GM19025 (cell line): ENCODE results near the gene SLC15A4.

ENCODE experiments used
- ATAC-seq: cut with Tn5 transposase; IDR thresholded peaks from one replicate; pipeline ENCODE4 v1.9.1; 2021; ENCODE audit warnings: mild to moderate bottlenecking, low read depth, moderate library complexity; ENCODE audit not compliant: unreplicated experiment

The SLC15A4 gene

DNA sequence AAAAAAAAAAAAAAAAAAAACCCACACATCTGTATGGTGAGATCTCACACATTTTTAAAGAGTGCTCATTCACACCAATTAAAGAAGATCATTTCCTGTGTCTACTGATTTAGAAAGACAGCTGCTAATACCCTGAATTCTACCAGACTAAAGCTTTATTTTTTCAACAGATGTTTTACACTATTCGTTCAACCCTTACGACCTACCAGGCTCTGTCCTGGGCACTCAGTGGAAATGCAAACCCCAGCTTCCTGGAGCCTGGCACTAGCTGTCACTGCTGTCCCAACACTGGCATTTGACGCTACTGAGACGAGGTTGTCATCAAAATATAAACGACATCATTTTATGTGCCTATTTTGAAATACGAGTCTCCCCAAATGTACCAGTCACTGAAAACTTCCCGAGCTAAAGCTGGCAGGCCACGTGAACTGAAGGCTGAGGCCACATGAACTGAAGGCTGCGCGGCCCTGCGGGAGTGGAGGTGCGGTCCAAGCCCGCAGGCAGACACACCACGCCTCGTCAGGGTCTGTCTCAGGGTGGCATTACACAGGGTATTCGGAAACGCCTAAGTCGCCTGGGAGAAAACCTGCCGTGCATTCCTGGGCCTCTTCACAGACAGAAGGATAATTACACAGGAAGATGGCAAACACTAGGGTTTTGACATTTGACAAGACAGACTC is 27.2 kb downstream of the SLC15A4 start:
- ATAC-seq: no peak

DNA sequence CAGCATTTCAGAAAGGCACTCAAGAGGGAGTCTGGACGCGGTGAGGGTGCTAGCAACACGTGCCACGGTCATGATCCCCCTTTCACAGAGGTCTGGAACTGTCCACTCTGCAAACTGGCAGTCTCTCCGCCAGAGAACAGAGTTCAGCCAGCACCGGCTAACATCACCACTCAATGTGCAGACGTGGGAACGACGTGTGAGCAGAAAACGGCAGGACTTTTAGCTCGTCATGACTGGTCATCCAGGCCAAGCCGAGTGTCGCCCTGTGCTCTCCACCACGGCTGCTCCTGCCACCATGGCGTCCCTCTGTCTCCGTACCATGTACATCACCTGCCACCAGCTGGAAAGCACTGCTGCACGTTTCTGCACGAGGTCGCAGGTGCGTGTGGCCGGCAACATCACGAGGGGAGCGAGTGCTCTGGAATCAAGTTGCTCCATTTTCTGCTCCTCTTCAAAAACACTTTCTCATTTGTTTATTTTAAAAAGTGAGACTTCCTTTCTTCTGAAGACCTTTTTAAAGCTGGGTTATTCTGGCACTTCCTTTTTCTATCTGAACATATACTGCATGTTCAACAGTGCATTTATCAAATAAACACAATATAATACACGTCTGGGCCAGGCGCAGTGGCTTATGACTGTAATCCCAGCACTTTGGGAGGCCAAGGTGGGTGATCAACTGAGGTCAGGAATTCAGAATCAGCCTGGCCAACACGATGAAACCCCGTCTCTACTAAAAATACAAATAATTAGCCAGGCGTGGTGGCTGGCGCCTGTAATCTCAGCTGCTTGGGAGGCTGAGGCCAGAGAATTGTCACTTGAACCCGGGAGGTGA is 28.0 kb downstream of the SLC15A4 start:
- ATAC-seq: no peak

DNA sequence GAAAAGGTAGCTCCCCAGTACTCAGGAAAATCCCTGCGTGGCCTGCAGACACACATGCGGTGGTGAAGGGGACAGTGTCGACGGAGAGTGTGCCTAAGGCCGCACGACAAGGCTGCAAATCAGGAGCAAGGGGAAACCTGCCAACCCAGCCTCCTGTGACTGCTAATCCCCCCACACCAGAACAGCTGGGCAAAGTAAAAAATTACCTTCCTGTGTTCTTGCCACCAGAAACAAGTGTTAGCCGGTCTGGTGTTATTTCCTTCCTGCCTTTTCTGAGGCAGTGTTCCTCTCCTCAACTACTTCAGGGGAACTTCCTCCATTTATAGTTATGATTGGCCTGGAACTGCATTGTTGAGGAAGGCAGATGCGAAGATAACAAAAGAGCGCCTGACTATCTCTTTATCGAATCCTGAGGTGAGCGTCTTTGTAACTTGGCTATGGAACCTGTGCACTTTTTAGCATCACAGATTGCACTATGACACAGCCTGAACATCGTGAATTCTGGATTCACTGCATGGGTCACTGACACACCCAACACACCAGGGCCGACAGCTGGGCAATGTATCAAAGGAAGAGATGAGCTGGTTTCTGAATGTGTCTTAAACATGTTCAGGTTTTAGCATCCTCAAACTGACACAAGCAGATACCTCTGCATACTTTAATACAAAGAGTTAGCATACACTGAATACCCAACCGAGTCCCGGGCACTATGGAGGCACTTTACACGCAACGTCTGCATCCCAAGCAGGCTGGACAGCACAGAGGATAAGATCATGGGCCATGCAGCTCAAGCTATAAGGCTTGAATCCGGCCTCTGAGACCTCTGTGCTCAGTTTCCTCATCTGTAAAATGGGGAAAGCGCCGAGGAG is 28.9 kb downstream of the SLC15A4 start:
- ATAC-seq: no peak

DNA sequence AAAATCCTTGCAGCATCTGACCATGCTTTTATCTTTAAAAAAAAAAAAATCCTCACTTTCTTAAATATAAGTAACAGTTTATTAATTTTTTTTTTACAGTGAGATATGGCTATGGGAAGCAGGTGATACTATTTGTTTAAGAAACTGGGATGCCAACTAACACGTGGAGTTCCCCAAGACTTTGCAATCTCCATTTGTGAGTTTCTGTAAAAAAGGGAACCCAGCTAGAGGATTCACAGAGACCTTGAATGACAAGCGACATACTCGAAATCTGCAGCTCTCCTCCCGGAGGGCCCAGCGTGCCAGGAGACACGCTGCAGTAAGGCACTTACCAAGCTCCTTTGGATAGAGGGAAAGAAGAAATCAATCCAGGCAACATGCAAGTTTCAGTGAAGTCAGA is 30.1 kb downstream of the SLC15A4 start:
- no peak for ATAC-seq

DNA sequence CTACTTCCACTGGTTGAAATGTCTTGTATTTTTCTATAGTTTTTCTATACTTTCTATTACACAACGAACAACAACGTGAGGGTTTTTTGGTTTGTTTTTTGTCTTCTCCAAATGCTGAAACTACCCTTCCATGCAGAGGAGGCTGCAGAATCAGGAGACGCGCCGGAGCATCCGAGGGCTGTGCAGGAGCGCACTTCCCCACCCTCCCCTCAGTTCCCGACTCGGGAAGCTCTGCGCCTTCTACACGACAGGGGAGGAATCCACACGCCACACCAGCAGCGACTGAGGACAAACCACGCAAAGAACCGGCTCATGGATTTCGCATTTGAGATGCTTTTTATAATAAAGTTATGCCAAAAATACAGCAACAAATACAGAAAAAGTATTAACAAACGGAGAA is 30.9 kb downstream of the SLC15A4 start:
- no peak for ATAC-seq

DNA sequence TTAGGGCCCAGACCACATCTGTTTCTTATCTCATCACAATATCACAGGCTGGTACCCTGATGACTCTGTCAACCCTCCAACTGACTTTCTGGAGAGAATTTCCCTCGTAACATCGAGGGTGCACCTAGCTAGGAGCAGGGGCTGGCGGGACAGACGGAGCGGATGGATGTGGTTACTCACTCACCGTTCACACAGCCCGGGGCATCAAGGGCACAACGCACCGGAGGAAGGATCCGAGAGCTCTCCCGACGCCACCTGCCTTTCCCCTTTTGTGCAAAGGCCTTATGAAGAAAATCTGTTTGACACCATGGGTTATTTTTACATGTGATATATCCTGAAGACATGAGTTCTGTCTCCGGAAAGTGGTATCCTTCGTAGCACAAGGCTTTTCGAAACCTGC is 31.4 kb downstream of the SLC15A4 start:
- ATAC-seq: no peak

DNA sequence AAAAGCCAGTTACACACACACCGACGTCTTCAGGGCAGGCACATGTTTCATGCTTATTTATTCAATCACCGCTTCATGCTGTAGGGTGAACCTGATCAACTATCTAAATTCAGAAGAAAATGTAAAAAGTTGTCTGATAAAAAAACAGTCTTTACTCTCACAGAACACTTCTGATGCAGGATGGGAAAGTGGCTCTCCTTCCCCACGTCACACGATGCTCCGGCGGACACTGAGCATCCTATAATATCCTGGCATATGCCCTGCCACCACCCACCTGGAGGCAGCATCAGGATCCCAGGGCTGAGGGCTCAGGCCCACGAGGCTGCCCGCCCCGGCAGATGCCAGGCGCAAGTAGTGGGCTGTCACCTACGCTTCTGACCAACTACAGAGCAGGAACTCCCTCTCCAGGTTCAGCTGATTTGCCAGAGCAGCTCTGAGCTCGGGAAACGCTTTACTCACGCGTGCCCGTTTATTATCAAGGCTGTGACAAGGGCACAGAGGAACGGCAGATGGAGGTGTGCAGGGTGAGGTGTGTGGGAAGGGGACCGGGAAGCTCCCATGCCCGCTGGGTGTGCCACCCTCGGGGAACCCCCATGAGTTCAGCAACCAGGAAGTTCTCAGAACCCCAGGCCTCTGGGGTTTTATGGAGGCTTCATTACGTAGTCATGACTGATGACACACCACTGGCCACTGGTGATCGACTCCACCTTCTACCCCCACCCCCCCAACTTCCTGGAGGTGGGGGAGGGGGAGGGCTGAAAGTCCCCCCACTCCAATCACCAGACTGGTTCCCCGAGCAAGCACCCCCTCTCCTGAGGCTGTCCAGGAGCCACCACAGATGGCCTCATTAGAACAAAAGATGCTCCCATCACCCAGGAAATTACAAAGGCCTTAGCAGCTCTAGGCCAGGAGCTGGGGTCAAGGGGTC is 32.1 kb downstream of the SLC15A4 start:
- no peak for ATAC-seq

DNA sequence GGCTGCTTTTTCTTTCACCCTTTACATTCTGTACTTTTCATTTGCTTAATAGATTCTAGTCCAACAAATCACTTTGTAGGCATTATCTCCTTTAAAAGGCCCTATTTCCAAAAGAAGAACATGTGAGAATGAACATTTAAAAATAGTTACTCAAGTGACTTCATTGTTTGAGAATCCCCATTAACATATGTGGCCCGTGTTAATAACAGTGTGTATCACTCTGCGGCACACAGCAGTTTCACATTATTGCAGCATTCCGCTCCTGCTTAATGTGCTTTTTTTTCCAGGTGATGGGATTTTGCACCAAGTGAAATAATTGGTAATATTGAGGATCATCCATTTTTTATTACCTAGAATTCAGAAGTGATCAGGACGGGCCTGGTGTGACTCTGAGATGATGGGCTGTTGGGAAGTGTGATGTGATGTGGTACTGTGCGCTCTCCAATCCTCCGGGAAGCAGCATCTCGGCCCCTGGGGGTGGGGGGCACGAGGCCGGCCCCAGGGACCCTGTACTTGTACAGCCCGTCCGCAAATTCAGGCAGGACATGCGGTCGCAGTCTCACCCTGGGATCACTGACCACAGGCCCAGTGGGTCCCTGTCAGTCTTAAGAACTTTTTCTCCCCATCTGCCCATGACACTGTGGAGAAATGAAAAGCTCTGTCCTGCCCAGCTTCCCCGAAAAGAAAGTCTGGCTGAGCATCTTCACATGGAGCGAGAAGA is 32.9 kb downstream of the SLC15A4 start:
- ATAC-seq: no peak

DNA sequence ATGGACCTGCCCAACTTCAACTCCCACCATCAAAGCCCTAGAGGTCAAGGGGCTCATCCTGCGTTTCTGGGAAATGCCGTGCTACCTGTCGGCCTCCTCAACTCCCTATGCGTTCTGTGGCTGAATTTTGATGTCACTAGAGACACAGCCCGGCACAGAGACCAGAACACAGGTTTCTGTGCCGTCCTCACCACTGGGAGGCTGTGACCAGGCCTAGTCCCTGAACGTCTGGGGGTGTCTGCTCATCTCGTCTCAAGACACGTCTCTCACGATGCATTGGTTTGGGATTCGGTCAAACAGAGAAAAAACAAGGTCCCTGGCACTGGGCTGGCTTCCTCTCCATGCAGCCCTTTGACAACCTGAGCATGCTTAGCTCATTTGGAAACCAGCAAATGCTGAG is 33.5 kb downstream of the SLC15A4 start:
- ATAC-seq: no peak

DNA sequence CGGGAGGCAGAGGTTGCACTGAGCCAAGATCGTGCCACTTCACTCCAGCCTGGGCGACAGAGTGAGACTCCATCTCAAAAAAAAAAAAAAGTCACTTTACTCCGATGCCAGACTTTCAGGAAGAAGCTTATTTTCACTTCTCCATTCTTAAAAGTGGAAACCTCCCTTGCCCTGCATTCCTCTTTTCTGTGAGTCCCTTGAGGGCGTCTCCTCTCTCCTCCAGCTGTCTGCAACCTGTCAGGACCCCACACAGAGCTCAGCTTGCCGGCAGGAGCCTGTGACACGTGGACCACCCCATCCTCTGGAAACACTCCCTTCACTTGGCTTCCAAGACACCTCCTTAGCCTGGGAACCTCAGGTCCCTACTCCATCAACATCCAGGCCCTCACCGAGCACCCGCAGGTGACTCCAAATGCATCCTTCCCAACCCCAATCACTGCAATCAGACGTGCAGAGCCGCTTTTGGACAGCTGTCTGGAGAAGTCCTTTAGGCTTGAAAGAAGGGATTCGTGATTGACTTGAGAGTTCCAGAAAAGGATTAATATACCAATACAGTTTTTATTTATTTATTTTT is 34.3 kb downstream of the SLC15A4 start:
- no peak for ATAC-seq

DNA sequence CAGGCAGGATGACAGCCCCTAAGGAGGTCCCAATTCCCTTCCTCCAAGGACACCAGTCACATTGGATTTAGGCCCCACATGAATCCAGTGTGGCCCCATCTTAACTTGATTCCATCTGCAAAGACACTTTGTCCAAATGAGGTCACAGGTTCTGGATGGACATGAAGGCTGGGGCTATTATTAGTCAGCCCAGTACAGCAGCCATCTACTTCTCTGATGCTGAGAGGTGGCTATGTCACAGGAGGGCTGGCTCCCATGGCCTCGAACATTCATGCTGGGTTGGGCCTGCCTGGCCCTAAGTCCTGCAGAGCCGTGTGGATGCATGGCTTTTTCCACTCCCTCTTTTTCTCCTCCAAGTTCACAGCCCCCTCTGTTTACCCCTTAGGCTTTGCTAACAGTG is 35.9 kb downstream of the SLC15A4 start:
- no peak for ATAC-seq

DNA sequence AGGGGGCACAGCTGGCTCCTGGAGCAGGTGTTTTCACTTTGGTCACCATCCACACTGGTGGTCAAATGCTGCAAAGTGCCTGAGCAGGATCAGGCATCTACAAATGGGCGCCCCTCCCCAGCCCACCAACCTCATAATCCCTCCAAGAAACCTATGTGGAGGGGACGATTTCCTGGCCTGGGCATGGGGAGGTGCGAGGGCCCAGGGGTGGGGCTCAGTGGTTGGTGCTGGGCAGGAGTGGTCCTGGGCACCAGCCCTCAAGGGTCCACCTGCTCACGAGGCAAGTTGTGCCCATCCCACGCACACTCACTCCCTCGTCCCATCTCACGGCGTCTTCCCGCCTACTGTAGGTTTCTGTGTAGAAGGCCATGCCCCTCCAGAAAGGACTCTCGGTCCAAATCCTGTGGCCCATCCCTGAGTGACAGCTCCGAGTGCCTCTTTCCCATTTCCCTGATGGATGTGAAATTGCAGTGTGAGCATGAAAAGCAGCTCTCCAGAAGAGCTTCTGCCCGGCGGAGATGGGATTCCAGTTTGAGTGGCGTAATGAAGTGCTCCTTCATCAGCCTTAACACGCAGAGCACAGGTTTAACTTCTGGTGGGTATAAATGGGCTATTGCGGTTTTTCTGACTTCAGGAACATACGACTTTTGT is 36.9 kb downstream of the SLC15A4 start:
- ATAC-seq: no peak

DNA sequence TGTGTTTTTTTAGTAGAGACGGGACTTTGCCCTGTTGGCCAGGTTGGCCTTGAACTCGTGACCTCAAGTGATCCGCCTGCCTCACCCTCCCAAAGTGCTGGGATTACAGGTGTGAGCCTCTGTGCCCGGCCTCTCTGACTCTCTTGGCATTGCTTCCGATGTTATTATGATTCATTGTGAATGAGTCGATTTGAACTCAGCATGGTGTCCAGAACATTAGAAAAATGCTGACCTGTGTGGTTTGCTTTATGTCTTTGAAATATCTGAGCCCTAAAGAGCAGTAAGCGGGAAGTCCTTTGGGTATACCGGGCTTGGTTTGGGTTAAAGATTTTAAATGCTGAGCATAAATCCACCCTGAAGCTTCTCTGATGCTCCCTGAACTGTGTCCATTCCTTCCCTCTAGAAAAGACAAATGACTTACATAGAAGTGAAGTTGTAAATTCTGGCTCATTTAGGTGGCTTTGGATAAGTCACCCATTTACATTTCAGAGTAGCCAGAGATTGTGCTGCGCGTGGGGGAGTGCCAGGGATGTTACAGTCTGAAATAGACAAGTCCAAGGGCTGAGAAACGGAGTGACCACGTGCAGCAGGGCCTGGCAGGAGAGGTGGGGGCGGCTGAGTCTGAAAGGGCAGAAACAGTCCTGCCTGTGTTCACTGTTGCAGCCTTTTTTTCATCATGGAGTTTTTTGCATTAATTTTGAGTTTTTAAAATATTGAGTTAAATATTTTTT is 39.6 kb downstream of the SLC15A4 start:
- no peak for ATAC-seq

DNA sequence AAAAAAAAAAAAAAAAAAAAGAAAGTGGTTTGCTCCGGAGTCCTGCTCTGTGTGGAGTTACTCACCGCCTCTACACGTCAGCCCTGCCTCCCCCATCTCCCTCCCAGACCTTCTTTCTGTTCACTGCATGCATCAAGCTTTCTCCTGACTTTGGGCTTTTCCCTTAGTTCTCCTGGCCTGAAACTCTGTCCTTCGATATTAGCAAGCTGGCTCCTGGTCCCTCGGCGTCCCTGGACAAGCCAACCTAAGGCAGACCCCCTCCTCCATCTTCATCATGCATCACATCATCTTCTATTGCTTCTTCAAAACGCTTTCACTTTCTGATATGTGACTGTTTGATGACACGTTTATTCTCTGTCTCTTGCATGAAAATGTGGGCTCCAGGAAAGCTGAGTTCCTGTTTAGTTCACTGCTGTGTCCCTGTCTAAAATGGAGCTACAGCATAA is 40.6 kb downstream of the SLC15A4 start:
- peak; percentile 58 for ATAC-seq

DNA sequence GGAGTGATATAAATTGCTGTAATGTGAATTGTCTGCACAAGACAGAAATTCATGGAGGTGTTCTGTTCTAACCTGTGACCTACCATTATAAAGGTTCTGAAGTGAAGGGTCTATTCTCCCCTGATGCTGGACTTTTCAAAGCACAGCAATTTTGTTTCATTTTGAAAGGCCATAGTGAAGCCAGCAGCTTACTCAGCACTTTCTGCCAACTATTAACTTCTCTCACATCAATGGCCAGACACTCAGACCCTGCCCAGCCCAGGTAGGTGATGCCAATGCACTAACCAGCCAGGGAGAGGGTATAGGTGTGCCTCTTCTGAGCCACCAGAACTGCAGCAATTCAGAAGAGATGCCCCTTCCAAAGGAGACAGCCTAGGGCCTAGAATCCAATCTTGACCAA is 43.9 kb downstream of the SLC15A4 start:
- ATAC-seq: no peak

DNA sequence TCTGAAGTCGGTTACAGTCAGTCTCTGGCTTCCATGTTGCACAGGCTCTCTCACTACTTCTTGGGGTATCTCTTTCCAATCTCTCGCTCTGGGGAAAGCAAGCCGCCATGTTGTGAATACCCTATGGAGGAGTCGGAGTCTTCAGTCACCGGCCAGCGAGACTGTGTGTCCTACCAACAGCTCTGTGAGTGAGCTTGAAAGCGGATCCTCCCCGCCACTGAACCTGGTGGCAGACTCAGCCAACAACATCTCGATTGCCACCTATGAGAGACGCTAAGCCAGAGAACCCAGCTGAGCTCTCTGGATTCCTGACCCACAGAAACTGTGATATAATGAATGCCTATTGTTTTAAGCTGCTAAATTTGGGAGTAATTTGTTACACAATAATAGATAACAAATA is 51.5 kb downstream of the SLC15A4 start:
- no peak for ATAC-seq

DNA sequence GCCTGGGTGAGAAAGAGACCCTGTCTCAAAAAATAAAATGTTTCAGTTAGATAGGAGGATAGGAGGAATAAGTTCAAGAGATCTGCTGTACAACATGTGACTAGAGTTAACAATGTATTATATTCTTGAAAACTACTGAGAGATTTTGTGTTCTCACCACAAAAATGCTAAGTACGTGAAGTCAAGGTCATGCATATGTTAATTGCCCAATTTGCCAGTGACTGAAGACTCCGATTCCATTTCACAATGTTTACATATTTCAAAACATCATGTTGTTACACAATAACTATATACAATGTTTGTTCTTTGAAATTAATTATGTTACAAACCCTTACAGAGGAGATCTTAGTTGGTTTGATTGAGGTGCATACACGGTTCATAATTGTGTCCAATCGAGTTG is 52.1 kb downstream of the SLC15A4 start:
- no peak for ATAC-seq

DNA sequence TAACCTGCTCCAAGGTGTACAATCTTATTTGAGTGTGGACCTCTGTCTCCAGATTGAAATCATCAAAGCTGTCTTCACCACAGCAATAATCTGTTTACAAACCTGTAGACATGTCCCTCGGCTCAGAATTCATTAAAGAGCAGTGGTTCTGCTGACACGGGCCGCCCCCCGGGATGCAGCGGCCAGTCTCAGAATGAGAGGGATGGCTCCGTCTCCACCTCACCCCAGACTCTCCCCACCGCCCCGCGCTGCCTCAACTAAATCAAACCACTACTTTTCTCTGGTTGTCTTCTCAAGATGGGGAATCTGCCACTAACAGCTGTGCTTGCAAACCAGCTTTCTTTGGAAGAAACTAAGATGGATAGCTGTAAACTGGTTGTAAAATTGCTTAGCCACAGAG is 56.2 kb downstream of the SLC15A4 start:
- ATAC-seq: no peak
